ENCODE results near the gene AP1S1.

DNA sequence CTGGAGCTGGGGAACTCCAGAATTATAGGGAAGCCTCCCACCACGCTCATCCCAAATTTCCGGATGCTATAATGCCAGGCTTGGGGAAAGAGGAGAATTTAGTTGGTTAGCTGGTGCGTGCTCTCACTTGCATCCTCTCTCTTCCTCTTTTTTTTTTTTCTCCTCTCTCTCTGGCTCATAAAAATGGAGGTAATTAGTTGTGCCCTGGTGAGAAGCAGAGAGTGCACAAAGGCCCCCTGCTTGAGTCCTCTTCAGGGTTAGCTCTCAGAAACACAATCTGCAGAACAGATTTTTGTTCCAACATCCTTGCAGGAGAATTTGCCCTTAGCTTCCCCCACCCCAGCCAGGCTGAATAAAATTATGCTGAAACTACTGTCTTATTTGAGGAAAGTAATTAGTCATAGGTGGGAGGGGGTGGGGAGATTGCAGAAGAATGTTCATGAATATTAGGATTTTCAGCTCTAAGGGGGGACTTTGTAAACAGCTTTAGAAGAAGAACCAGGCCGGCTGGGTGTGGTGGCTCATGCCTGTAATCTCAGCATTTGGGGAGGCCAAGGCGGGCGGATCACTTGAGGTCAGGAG is 19.8 kb upstream of the AP1S1 start:
- TF ChIP-seq GATA2 (IDR thresholded peaks at IDR 0.05; ENCODE audit: low read depth, low read length) = no peak
- TF ChIP-seq GATA3 (IDR thresholded peaks at IDR 0.05; ENCODE audit: low read depth, low read length) = no peak
